NCI-H2196 treated with DMSO at 0.1 percent for 48 hours (cell line): ENCODE results near the gene DCTN2.
A peak's percentile ranks its signal among the peaks of the same experiment; 100 is the strongest.
"Not testable (repeated sequence)": the region's sequence is repeated elsewhere in the genome, so short reads cannot be mapped to it uniquely, and the experiment has no call there.

Experiments used
- DNase-seq: peaks from one replicate; lab custom pipeline; 2025; ENCODE audit not compliant: unreplicated experiment; lab: John Stamatoyannopoulos, UW

The DCTN2 gene

DNA sequence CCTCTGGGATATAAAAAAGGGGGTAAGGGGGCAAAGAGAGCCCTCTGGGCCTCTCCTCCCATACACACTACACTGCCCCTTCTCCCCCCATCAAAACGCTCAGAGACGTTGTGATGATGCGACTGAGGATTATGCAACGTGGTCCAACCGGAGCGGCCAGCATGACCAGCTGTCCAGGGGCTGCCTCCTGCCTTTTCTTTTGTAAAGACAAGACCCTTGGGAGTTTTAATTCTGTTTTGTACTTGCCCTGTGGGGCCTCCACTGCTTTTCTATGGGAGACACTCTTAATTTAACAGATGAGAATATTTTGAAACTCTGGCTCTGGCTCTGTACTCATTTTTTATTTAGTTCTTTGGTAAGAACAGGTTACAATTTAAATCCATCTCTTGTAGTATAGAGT is 17.2 kb downstream of the DCTN2 start:
- DNase-seq, result no peak

- DNase-seq, result no peak
Measured at GRCh38 chr12:57528831-57529555, 18.0 kb downstream of the DCTN2 start.

DNA sequence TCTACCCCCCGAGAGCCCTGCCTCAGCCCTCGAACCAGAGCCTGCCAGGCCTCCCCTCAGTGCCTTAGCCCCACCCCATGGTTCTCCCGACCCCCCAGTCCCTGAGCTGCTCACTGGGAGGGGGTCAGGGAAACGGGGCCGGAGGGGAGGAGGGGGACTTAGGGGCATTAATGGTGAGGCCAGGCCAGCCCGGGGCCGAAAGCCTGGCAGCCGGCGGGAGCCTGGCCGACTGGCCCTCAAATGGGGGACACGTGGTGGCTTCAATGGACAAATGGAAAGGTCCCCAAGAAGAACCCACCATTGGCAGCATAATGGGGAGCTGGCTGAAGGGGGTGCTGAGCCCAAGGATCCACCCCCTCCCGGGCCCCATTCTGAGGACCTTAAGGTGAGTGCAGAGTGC is 18.8 kb downstream of the DCTN2 start:
- DNase-seq, result no peak

GRCh38 chr12:57527184-57527583 is 19.8 kb downstream of the DCTN2 start:
- DNase-seq, result no peak

DNA sequence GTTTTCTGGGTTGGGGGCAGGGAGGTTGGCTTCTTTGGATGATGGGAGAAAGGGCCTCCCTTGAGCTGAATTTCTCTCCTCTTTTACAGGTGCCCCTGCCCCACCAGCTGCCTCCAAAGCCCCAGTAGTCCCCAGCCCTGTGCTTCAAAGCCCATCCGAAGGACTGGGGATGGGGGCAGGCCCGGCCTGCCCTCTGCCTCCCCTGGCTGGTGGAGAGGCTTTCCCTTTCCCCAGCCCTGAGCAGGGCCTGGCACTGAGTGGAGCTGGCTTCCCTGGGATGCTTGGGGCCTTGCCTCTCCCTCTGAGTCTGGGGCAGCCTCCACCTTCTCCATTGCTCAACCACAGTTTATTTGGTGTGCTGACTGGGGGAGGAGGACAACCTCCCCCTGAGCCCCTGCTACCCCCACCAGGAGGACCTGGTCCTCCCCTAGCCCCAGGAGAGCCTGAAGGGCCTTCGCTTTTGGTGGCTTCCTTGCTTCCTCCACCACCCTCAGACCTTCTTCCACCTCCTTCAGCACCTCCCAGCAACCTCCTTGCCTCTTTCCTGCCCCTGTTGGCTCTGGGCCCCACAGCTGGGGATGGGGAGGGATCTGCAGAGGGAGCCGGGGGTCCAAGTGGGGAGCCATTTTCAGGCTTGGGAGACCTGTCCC is 20.4 kb downstream of the DCTN2 start:
- DNase-seq, result no peak

GRCh38 chr12:57525615-57526383 is 21.2 kb downstream of the DCTN2 start:
- no peak for DNase-seq

DNA sequence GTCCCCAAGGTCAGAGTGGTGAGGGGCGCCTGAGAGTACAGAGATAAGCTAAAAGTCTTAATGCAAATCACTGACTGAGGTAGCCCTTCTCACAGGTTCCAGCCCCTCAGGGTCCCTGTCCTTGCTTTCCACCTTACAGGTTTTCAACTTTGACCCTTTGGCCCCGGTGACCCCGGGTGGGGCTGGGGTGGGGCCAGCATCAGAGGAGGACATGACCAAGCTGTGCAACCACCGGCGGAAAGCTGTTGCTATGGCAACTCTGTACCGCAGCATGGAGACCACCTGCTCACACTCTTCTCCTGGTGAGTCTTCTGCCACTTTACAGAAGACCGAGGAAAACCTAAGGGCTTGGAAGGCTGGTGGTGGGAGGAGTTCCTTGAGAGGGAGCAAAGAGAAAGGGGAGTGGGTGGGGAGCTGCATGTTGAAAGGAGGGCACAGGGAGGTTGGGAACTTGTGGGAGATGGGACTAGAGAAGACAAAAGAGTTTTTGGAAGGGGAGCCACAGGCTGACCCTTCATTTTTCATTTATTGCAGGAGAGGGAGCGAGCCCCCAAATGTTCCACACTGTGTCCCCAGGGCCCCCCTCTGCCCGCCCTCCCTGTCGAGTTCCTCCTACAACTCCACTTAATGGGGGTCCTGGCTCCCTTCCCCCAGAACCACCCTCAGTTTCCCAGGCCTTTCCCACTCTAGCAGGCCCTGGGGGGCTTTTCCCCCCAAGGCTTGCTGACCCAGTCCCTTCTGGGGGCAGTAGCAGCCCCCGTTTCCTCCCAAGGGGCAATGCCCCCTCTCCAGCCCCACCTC is 22.0 kb downstream of the DCTN2 start:
- DNase-seq, result no peak

DNA sequence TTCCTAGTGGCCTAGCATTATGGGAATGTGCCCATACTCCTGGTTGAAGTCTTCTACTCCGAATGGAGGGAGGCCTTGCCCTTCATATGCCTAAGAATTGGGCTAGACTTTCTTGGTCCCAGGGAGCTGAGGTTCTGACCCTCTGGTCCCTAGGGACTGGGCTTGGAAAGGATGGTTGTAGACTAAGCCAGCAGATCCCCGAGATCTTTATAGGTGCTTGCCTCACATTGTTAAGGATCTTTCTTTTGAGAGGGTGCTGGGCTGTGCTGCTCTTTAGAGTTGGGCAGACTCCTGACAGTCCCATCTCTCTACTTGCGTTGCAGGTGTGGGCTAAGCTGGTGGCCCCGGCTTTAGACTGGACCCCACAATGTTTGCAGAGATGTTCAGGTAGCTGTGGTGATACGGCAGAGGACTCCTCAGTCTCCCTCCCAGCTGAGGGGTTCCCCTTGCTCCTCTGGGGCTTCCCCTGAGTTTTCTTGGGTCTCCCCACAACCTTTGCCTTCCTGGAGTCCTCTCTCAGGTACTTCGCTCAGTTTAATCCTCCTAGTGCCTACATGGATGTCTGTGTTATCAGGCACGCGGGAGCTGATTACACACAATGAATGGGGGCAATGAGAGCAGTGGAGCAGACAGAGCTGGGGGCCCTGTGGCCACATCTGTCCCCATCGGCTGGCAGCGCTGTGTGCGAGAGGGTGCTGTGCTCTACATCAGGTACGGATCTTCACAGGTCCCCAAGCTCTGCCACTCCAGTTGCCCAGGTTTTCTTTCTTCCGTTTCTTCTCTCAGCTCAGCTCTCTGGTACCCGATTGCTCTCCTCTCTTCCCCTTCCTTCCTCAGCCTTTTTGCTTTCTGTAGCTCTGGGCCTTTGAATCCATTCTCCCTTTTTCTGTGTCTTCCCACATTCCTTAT is 23.0 kb downstream of the DCTN2 start:
- DNase-seq, result no peak

DNA sequence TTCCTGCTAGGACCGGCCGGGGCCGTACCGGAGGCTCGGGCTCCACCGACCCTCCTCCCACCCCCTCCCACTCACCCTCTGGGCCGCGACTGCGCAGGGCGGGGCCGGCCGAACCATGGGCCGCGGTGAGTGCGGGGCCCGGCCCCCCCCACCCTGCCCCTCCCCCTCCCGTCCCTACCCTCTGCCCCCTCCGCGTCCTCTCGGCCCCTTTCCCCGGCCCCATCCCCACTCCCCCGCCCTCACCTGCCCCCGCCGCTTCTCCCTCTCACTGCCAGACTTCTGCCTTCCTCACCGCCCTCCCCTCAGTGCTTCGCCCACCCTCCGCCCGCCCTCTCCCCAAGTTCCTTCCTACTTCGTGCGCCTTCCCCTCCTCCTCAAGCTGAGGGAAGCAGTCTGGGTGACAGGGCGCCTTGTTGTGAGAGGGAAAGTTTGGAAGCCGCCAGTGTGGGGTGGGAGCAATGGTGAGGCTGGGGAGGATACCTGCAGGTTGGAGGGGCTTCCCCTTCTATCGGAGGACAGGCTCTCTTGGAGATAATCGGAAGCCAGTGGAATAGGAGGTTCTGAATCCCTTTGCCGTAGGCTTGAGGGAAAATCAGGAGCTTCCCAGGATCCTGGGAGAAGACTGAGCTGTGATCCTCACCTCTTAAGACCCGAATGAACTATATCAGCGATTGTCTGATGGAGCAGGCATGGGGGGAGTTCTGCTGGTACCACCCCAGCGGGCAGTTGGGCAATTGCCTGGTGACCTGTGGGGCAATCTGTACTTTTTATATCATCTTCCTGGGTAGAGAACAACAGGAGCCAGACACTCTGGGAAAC is 23.9 kb downstream of the DCTN2 start:
- DNase-seq, result no peak

DNA sequence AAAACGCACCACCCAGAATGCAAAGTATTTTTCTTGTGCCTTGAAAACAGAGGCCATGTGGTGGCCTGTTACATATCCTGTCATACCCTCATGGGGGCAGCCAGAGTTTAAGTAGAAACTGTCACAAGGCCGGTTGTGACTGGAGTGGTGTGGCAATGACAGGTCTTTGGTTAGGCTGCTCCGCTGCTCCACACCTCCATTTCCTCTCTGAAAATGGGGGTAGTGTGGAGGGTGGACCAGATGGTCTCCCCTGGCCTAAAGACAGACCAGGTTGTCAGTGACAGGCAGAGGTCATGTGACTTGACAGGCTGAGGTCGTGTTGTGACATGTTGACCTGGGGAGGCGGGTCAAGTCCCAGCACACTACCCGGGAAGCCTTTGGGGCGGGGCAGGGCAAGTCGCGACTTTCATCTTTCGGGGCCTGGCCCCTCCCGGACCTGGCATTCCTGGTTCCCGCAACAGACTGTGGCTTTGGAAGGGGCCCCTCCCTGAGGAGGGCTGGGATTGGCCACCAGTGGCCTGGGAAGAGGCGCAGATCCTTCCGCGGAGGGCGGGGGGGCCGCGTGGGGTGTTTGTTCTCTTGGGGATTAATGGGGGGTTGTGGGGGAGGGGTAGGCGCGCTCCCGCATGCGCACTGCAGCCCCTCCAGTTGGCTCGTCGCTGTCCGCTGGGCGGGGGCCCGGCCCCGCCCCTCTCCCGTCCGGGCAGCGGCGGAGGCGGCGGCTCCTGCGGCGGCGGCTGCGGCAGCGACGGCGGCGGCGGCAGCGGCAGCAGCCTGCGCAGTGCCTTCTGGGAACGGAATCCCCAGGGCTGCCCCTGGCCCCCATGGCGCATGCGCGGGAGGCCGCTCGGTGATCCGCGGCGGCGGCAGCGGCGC is 24.7 kb downstream of the DCTN2 start, which contains the start of gene MBD6:
Gene MBD6, plus strand, starts transcription at position 814 of the 876 bp plus-strand sequence. CDS start 1,480 bp downstream, outside the sequence.
- peak; percentile 81 for DNase-seq

- DNase-seq, result no peak
Measured at GRCh38 chr12:57521525-57522010, 25.4 kb downstream of the DCTN2 start.

- DNase-seq, result peak; percentile 97
Measured at GRCh38 chr12:57520053-57520818, 26.8 kb downstream of the DCTN2 start, which contains the start of gene DDIT3. DDIT3 (minus strand) TSS chr12:57520514; CDS start chr12:57517406, 3,108 bp downstream.

DNA sequence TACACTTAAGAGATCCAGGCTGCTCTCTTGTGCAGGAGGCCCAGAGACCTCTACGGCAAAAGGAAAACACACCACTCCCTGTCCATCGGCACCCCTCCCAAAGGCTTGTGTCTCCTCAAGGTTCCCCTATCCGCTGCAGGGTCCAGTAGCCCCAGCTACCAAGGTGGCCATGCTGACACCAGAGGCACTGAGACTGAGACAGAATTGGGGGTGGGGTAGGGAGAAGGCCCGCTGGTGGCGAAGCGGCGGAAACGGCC is 27.3 kb downstream of the DCTN2 start:
- no peak for DNase-seq

- DNase-seq, result no peak
Measured at GRCh38 chr12:57518920-57519795, 27.8 kb downstream of the DCTN2 start.

GRCh38 chr12:57518176-57518919 is 28.6 kb downstream of the DCTN2 start:
- no peak for DNase-seq

- DNase-seq, result not testable (repeated sequence)
Measured at GRCh38 chr12:57517718-57518117, 29.3 kb downstream of the DCTN2 start.
